Measurements from ENCODE around the gene CELF5.

The CELF5 gene

GRCh38 chr19:3224346-3225168 lies at the start of gene CELF5:
CELF5 (plus strand) TSS chr19:3224661; CDS start chr19:3224740, 79 bp downstream.
- DNase-seq = peak; percentile 53 to 58

GRCh38 chr19:3175781-3176714 lies 48.4 kb upstream of the CELF5 start:
- DNase-seq = peak; percentile 31 to 49

- peak; percentile 74 to 80 for DNase-seq
These were observed 47.6 kb upstream of the CELF5 start for GRCh38 chr19:3176715-3177501.

GRCh38 chr19:3178377-3178972 lies 46.0 kb upstream of the CELF5 start, which contains the start of gene S1PR4:
S1PR4 (plus strand) TSS chr19:3178769; CDS start chr19:3178793, 24 bp downstream.
- DNase-seq = peak; percentile 66 to 74

GRCh38 chr19:3178973-3179738 lies 45.3 kb upstream of the CELF5 start:
- peak; percentile 43 to 55 for DNase-seq

GRCh38 chr19:3179739-3180293 lies 44.6 kb upstream of the CELF5 start:
- DNase-seq = peak; percentile 59 to 62

GRCh38 chr19:3183721-3184641 lies 40.5 kb upstream of the CELF5 start:
- no peak for DNase-seq

- DNase-seq = peak in 1 of 2 experiments; percentile 75
These were observed 39.5 kb upstream of the CELF5 start for GRCh38 chr19:3184847-3185460.

- peak; percentile 93 to 94 for DNase-seq
These were observed 38.9 kb upstream of the CELF5 start, which contains the start of gene NCLN for GRCh38 chr19:3185461-3186159. NCLN (plus strand) TSS chr19:3185930; CDS start chr19:3186031, 101 bp downstream.

GRCh38 chr19:3186160-3186688 lies 38.2 kb upstream of the CELF5 start:
- no peak for DNase-seq

GRCh38 chr19:3186891-3187661 lies 37.4 kb upstream of the CELF5 start:
- no peak for DNase-seq

GRCh38 chr19:3187662-3188511 lies 36.6 kb upstream of the CELF5 start:
- DNase-seq = no peak

- DNase-seq = no peak
These were observed 35.5 kb upstream of the CELF5 start for GRCh38 chr19:3188627-3189596.

- no peak for DNase-seq
These were observed 34.6 kb upstream of the CELF5 start for GRCh38 chr19:3189702-3190469.

GRCh38 chr19:3190470-3190770 lies 34.0 kb upstream of the CELF5 start:
- DNase-seq = no peak

Measured in activated CD4-positive, alpha-beta T cell treated with anti-CD3 and anti-CD28 coated beads, Interleukin-2, amount 50 U/mL, for 48 hours (primary cell).